ENCODE measurements around the gene EDEM3. TPM values are rescaled to one million over a fixed set of nuclear protein-coding genes. Genes with fewer than 3 reads are reported as not detected.
A peak's percentile ranks its signal among the peaks of the same experiment; 100 is the strongest.

EDEM3 gene
- total and polyA plus RNA-seq, 9 of the 15 experiments (the other 6 are each of a cell fraction or from before 2014, with no cell fraction given) = 15.8 to 46.6 (median 28.0) TPM

DNA sequence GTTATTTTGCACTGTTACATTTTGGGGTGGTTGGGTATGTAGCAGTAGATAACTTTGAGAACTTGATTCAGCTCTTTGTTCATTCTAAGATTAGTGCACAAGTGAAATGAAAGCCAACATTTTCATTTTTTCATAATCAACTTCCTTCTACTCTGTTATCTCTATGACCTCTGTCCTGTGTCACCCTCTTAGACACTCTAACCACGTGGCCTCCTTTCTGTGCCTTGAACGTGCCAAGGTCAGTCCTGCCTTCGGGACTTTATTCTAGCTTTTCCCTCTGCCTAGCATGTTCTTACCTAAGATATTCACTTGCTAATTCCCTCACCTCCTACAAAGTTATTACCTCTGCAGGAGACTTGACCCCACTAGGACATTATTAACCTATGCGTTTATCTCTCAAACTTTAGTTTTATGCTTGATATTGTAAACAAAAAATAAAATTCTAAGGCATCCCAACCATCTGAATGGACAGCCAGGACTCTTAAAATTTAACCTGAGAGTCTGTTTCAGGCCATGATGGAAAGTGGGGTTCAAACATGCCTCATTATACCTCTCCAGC lies 19.2 kb upstream of the EDEM3 start (continued):
- TF ChIP-seq, protein P1, sequence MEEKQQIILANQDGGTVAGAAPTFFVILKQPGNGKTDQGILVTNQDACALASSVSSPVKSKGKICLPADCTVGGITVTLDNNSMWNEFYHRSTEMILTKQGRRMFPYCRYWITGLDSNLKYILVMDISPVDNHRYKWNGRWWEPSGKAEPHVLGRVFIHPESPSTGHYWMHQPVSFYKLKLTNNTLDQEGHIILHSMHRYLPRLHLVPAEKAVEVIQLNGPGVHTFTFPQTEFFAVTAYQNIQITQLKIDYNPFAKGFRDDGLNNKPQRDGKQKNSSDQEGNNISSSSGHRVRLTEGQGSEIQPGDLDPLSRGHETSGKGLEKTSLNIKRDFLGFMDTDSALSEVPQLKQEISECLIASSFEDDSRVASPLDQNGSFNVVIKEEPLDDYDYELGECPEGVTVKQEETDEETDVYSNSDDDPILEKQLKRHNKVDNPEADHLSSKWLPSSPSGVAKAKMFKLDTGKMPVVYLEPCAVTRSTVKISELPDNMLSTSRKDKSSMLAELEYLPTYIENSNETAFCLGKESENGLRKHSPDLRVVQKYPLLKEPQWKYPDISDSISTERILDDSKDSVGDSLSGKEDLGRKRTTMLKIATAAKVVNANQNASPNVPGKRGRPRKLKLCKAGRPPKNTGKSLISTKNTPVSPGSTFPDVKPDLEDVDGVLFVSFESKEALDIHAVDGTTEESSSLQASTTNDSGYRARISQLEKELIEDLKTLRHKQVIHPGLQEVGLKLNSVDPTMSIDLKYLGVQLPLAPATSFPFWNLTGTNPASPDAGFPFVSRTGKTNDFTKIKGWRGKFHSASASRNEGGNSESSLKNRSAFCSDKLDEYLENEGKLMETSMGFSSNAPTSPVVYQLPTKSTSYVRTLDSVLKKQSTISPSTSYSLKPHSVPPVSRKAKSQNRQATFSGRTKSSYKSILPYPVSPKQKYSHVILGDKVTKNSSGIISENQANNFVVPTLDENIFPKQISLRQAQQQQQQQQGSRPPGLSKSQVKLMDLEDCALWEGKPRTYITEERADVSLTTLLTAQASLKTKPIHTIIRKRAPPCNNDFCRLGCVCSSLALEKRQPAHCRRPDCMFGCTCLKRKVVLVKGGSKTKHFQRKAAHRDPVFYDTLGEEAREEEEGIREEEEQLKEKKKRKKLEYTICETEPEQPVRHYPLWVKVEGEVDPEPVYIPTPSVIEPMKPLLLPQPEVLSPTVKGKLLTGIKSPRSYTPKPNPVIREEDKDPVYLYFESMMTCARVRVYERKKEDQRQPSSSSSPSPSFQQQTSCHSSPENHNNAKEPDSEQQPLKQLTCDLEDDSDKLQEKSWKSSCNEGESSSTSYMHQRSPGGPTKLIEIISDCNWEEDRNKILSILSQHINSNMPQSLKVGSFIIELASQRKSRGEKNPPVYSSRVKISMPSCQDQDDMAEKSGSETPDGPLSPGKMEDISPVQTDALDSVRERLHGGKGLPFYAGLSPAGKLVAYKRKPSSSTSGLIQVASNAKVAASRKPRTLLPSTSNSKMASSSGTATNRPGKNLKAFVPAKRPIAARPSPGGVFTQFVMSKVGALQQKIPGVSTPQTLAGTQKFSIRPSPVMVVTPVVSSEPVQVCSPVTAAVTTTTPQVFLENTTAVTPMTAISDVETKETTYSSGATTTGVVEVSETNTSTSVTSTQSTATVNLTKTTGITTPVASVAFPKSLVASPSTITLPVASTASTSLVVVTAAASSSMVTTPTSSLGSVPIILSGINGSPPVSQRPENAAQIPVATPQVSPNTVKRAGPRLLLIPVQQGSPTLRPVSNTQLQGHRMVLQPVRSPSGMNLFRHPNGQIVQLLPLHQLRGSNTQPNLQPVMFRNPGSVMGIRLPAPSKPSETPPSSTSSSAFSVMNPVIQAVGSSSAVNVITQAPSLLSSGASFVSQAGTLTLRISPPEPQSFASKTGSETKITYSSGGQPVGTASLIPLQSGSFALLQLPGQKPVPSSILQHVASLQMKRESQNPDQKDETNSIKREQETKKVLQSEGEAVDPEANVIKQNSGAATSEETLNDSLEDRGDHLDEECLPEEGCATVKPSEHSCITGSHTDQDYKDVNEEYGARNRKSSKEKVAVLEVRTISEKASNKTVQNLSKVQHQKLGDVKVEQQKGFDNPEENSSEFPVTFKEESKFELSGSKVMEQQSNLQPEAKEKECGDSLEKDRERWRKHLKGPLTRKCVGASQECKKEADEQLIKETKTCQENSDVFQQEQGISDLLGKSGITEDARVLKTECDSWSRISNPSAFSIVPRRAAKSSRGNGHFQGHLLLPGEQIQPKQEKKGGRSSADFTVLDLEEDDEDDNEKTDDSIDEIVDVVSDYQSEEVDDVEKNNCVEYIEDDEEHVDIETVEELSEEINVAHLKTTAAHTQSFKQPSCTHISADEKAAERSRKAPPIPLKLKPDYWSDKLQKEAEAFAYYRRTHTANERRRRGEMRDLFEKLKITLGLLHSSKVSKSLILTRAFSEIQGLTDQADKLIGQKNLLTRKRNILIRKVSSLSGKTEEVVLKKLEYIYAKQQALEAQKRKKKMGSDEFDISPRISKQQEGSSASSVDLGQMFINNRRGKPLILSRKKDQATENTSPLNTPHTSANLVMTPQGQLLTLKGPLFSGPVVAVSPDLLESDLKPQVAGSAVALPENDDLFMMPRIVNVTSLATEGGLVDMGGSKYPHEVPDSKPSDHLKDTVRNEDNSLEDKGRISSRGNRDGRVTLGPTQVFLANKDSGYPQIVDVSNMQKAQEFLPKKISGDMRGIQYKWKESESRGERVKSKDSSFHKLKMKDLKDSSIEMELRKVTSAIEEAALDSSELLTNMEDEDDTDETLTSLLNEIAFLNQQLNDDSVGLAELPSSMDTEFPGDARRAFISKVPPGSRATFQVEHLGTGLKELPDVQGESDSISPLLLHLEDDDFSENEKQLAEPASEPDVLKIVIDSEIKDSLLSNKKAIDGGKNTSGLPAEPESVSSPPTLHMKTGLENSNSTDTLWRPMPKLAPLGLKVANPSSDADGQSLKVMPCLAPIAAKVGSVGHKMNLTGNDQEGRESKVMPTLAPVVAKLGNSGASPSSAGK (IDR thresholded peaks at IDR 0.05) = peak; percentile 83
- TF ChIP-seq, protein P2, sequence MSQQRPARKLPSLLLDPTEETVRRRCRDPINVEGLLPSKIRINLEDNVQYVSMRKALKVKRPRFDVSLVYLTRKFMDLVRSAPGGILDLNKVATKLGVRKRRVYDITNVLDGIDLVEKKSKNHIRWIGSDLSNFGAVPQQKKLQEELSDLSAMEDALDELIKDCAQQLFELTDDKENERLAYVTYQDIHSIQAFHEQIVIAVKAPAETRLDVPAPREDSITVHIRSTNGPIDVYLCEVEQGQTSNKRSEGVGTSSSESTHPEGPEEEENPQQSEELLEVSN (IDR thresholded peaks at IDR 0.05; ENCODE audit: borderline replicate concordance in 1 of 2, extremely low read depth in 1 of 2, insufficient read depth in 1 of 2, insufficient read length in 1 of 2, low read depth in 1 of 2, low read length in 1 of 2, poor library complexity in 1 of 2, severe bottlenecking in 1 of 2) = peak in 1 of 2 experiments; percentile 48
- no peak for TF ChIP-seq NR2C2 (CRISPR knock-in tag; IDR thresholded peaks at IDR 0.05)
- TF ChIP-seq NR2C2 (tag; IDR thresholded peaks at IDR 0.05) = peak; percentile 88
- TF ChIP-seq, protein P3, sequence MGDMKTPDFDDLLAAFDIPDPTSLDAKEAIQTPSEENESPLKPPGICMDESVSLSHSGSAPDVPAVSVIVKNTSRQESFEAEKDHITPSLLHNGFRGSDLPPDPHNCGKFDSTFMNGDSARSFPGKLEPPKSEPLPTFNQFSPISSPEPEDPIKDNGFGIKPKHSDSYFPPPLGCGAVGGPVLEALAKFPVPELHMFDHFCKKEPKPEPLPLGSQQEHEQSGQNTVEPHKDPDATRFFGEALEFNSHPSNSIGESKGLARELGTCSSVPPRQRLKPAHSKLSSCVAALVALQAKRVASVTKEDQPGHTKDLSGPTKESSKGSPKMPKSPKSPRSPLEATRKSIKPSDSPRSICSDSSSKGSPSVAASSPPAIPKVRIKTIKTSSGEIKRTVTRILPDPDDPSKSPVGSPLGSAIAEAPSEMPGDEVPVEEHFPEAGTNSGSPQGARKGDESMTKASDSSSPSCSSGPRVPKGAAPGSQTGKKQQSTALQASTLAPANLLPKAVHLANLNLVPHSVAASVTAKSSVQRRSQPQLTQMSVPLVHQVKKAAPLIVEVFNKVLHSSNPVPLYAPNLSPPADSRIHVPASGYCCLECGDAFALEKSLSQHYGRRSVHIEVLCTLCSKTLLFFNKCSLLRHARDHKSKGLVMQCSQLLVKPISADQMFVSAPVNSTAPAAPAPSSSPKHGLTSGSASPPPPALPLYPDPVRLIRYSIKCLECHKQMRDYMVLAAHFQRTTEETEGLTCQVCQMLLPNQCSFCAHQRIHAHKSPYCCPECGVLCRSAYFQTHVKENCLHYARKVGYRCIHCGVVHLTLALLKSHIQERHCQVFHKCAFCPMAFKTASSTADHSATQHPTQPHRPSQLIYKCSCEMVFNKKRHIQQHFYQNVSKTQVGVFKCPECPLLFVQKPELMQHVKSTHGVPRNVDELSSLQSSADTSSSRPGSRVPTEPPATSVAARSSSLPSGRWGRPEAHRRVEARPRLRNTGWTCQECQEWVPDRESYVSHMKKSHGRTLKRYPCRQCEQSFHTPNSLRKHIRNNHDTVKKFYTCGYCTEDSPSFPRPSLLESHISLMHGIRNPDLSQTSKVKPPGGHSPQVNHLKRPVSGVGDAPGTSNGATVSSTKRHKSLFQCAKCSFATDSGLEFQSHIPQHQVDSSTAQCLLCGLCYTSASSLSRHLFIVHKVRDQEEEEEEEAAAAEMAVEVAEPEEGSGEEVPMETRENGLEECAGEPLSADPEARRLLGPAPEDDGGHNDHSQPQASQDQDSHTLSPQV (IDR thresholded peaks at IDR 0.05) = peak; percentile 62
- TF ChIP-seq SMAD4 (CRISPR knock-in tag; conservative IDR thresholded peaks at IDR 0.05) = 0 out of 2 replicates have a peak, but pooled peaks have one; percentile 47
- TF ChIP-seq KAT8 (IDR thresholded peaks at IDR 0.05; ENCODE audit: low read depth) = no peak
- TF ChIP-seq NR2C1 (IDR thresholded peaks at IDR 0.05) = peak; percentile 85
- TF ChIP-seq NR2C1 (tag; IDR thresholded peaks at IDR 0.05) = peak; percentile 88
- TF ChIP-seq HEY1 (CRISPR knock-in tag; IDR thresholded peaks at IDR 0.05; ENCODE audit: borderline replicate concordance) = no peak

Data from K562 (cell line).